K562 (cell line): ENCODE results near the gene IMPA2. TPM values are rescaled to one million over a fixed set of nuclear protein-coding genes. Genes with fewer than 3 reads are reported as not detected.

Experiments used
- CCNT2 ChIP-seq: IDR thresholded peaks from 2 replicates; pipeline ENCODE4 v1.6.1; 2011; ENCODE audit warnings: borderline replicate concordance, low read depth, mild to moderate bottlenecking, moderate library complexity, mixed read lengths, low read length; ENCODE audit not compliant: insufficient read length; ENCODE audit errors: extremely low read depth
- CREB1 ChIP-seq, 2 experiments: sonication (generic) in 1 of 2; formaldehyde crosslinking in 1 of 2; IDR thresholded peaks; 2 replicates each; pipeline versions ENCODE4 v1.6.1 to v1.8.0; 2012 to 2022; ENCODE audit warnings: inconsistent platforms in 1 of 2, mild to moderate bottlenecking in 1 of 2, missing genetic modification reagents in 1 of 2, moderate library complexity in 1 of 2
- EGR1 ChIP-seq: fragments of 450-650 bp; conservative IDR thresholded peaks from 2 replicates; pipeline ENCODE4 v1.6.1; 2017; ENCODE audit warnings: mild to moderate bottlenecking
- EP300 ChIP-seq: IDR thresholded peaks from 2 replicates; pipeline ENCODE4 v1.6.1; 2012; ENCODE audit warnings: low read length, improper control_type of control experiment
- HDAC6 ChIP-seq: IDR thresholded peaks from 2 replicates; pipeline ENCODE4 v1.6.1; 2012; ENCODE audit warnings: low read depth, mild to moderate bottlenecking, control low read depth, inconsistent platforms, low read length, moderate library complexity
- LEF1 ChIP-seq: fragments of 450-650 bp; IDR thresholded peaks from 2 replicates; pipeline ENCODE4 v1.6.1; 2016; ENCODE audit warnings: mild to moderate bottlenecking
- SMAD1 ChIP-seq: fragments of 150-350 bp; IDR thresholded peaks from 2 replicates; pipeline ENCODE4 v1.6.1; 2014; ENCODE audit warnings: low read length, low read depth; ENCODE audit not compliant: partially characterized antibody
- ZNF764 ChIP-seq: fragments of 250-450 bp; sonication (Bioruptor Pico); IDR thresholded peaks from 2 replicates; pipeline ENCODE4 v1.4.0; 2020; ENCODE audit warnings: low read depth, mild to moderate bottlenecking, moderate library complexity
- polyA plus RNA-seq, 8 experiments: library from polyadenylated mRNA; depleted of rRNA in 4 of 8; stranded (reverse) in 5 of 8; unstranded in 3 of 8; fragments of >200 nt; fragmentation: Nextera tagmentation in 2 of 8; fragmentation: Illumina TruSeq in 1 of 8; extraction: Ambion mirVana in 2 of 8; extraction: Trizol in 1 of 8; gene quantifications; 2 replicates each; pipeline versions ENCODE4 v1.2.1 to v1.2.3, GENCODE V29; 2011 to 2014; ENCODE audit warnings: inconsistent platforms in 1 of 8, missing spikeins in 1 of 8
- total RNA-seq, 7 experiments: library from RNA; depleted of rRNA in 6 of 7; stranded (reverse); fragments of >200 nt in 6 of 7; fragmentation: Illumina TruSeq in 2 of 7; extraction: Trizol in 2 of 7; gene quantifications; 2 replicates each; pipeline versions ENCODE4 v1.2.1 to v1.2.3, GENCODE V29; 2011 to 2021; ENCODE audit warnings: low replicate concordance in 1 of 7
- TF ChIP-seq, protein P1 (sequence below): fragments of 450-650 bp; IDR thresholded peaks from 2 replicates; pipeline ENCODE4 v1.6.1; 2016; ENCODE audit warnings: mild to moderate bottlenecking
- TF ChIP-seq, protein P2 (sequence below): sonication (generic); formaldehyde crosslinking; IDR thresholded peaks from 2 replicates; pipeline ENCODE4 v1.8.0; 2022; ENCODE audit warnings: mild to moderate bottlenecking, missing genetic modification reagents

Gene IMPA2
- total and polyA plus RNA-seq, 9 of the 15 experiments (the other 6 are each of a cell fraction or from before 2014, with no cell fraction given), result 0.62 to 11.3 (median 5.7) TPM

DNA sequence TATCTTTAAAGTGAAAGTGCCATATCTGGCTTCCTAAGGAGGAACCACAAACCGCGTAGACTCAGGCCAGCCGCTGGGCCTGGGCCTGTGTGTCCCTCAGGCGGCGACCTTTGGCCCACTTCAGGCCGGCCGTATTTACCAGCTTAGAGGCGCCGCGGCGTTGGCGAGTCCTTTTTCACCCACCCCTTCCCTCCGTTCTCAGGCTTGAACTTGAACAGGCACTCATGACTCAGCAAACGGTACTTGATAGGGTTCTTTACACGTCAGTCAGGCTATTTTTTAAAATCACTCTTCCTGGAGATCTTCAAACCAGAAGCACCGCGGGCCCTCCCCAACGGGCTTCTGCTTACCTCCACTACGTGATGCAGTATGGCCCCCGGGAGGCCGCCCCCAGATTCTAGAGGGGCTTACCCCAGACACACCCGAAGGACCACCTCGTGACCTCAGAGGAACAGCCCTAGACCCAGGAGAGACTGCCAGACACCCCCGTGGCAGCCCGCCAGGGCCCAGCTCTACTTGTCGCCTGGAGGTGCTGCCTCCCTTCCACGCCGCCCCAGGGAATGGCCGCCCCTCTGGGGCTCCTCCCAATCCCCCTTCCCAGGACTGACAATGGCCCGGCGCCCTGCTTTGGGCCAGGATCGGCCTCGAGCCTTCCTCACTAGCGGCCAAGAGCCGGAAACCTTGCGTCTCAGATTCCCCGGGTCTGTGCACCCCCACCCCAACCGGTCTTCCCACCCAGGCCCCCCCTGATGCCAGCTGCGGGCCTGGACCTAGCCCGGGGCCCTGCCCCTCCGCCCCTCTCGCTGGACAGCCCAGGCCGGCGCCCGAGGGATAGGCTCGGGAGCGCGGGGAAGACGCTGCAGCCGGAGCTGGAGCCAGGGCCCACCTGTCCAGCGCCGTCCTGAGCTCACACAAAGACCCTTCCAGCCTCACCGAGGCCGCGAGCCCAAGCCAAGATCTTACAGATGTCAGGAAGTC lies 33.8 kb upstream of the IMPA2 start (continued):
- TF ChIP-seq LEF1 (peak; percentile 91), ZNF764 (CRISPR knock-in tag) (no peak), HDAC6 (no peak), EP300 (peak; percentile 90), EGR1 (peak; percentile 53; the same call in 1 of the 2 replicates), CREB1 (IDR thresholded peaks at IDR 0.05) (peak; percentile 51), CREB1 (CRISPR knock-in tag; IDR thresholded peaks at IDR 0.05) (no peak), CCNT2 (peak; percentile 93), SMAD1 (peak; percentile 54)
- TF ChIP-seq, protein P1, sequence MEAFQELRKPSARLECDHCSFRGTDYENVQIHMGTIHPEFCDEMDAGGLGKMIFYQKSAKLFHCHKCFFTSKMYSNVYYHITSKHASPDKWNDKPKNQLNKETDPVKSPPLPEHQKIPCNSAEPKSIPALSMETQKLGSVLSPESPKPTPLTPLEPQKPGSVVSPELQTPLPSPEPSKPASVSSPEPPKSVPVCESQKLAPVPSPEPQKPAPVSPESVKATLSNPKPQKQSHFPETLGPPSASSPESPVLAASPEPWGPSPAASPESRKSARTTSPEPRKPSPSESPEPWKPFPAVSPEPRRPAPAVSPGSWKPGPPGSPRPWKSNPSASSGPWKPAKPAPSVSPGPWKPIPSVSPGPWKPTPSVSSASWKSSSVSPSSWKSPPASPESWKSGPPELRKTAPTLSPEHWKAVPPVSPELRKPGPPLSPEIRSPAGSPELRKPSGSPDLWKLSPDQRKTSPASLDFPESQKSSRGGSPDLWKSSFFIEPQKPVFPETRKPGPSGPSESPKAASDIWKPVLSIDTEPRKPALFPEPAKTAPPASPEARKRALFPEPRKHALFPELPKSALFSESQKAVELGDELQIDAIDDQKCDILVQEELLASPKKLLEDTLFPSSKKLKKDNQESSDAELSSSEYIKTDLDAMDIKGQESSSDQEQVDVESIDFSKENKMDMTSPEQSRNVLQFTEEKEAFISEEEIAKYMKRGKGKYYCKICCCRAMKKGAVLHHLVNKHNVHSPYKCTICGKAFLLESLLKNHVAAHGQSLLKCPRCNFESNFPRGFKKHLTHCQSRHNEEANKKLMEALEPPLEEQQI, result peak; percentile 57; the same call in 1 of the 2 replicates
- TF ChIP-seq, protein P2, sequence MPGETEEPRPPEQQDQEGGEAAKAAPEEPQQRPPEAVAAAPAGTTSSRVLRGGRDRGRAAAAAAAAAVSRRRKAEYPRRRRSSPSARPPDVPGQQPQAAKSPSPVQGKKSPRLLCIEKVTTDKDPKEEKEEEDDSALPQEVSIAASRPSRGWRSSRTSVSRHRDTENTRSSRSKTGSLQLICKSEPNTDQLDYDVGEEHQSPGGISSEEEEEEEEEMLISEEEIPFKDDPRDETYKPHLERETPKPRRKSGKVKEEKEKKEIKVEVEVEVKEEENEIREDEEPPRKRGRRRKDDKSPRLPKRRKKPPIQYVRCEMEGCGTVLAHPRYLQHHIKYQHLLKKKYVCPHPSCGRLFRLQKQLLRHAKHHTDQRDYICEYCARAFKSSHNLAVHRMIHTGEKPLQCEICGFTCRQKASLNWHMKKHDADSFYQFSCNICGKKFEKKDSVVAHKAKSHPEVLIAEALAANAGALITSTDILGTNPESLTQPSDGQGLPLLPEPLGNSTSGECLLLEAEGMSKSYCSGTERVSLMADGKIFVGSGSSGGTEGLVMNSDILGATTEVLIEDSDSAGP (CRISPR knock-in tag), result 0 out of 2 replicates have a peak, but pooled peaks have one; percentile 30
